Prostate gland (tissue), 2 donors: Measurements from ENCODE around the gene PLCH1. TPM values are rescaled to one million over a fixed set of nuclear protein-coding genes. Genes with fewer than 3 reads are reported as not detected.

Experiments used
- DNase-seq: peaks from one replicate; pipeline ENCODE4 v3.0.0-alpha.2; 2019; ENCODE audit warnings: low spot score
- H3K27ac ChIP-seq, 2 donors: fragments of 200-600 bp; sonication (generic); 2 replicates each; pipeline ENCODE4 v1.5.1; 2017 to 2019
- H3K27me3 ChIP-seq: fragments of 200-600 bp; sonication (generic); replicated peaks from 2 replicates; pipeline ENCODE4 v1.5.1; 2019; ENCODE audit not compliant: insufficient read depth
- H3K36me3 ChIP-seq, 2 donors: fragments of 200-600 bp; sonication (generic); 1 replicate in 1 of 2; 2 replicates in 1 of 2; pipeline versions ENCODE4 v1.5.1 to v1.8.1; 2017 to 2019
- H3K4me1 ChIP-seq: fragments of 200-600 bp; sonication (generic); replicated peaks from 2 replicates; pipeline ENCODE4 v1.5.1; 2019
- H3K4me3 ChIP-seq, 2 donors: fragments of 200-600 bp; sonication (generic); 2 replicates each; pipeline ENCODE4 v1.5.1; 2017 to 2019
- H3K9me3 ChIP-seq: fragments of 200-600 bp; sonication (generic); 2 replicates; pipeline ENCODE4 v1.5.1; 2017
- CTCF ChIP-seq, 4 experiments: fragments of 200-600 bp in 2 of 4; fragments of 450-650 bp in 2 of 4; sonication (generic) in 2 of 4; IDR thresholded peaks; 1 replicate in 3 of 4; 2 replicates in 1 of 4; pipeline ENCODE4 v1.5.1; 2016 to 2019; ENCODE audit warnings: antibody characterized with exemption in 4 of 4, mild to moderate bottlenecking in 2 of 4, moderate library complexity in 2 of 4
- POLR2A ChIP-seq: fragments of 450-650 bp; IDR thresholded peaks from one replicate; pipeline ENCODE4 v1.6.1; 2016; ENCODE audit warnings: antibody characterized with exemption, mild to moderate bottlenecking
- POLR2AphosphoS5 ChIP-seq: sonication (generic); formaldehyde crosslinking; IDR thresholded peaks from one replicate; pipeline ENCODE4 v1.6.1; 2017; ENCODE audit warnings: antibody characterized with exemption
- WGBS: methylation state at CpG from one replicate; pipeline ENCODE4 v1.1.5; 2018; 5-methylcytosine and 5-hydroxymethylcytosine counted together
- intact Hi-C: fragments of 100-400 bp; cut with DNase I; formaldehyde crosslinking; loops from one replicate; pipeline ENCODE4 v1.14.2; 2022
- total RNA-seq, 2 donors: library from RNA; depleted of rRNA; stranded (reverse); fragments of >200 nt; gene quantifications; one replicate each; pipeline ENCODE4 v1.1.0, GENCODE V29; 2016

Gene PLCH1
- total RNA-seq, 2 donors from 2014 or later: 0.64 to 12.2 TPM

- Histone ChIP-seq H3K27ac (no peak overlapping the region), H3K4me3 (no peak overlapping the region), H3K36me3 (no peaks in the 10 kb centered on the region), H3K4me1 (no peaks in the 10 kb centered on the region), H3K27me3 (no peaks in the 10 kb centered on the region), H3K9me3 (no peaks in the 10 kb centered on the region)
- TF ChIP-seq POLR2AphosphoS5 (no peak), CTCF (IDR thresholded peaks at IDR 0.05) (no peak), POLR2A (no peak)
- intact Hi-C loops: no loop called here
- no peak for DNase-seq
Observed at GRCh38 chr3:155595371-155595770, 149.5 kb downstream of the PLCH1 start.

- no peaks in the 10 kb centered on the region for H3K36me3 ChIP-seq
- WGBS: 80% methylated on average over 4 of the region's 4 CpGs
- no peaks in the 10 kb centered on the region for H3K4me1 ChIP-seq
- H3K9me3 ChIP-seq: no peaks in the 10 kb centered on the region
- TF ChIP-seq POLR2AphosphoS5 (no peak), POLR2A (no peak), CTCF (IDR thresholded peaks at IDR 0.05) (no peak)
- H3K27ac ChIP-seq: no peak overlapping the region
- H3K4me3 ChIP-seq: no peak overlapping the region
- no peaks in the 10 kb centered on the region for H3K27me3 ChIP-seq
- intact Hi-C loops: no loop called here
- no peak for DNase-seq
Observed at GRCh38 chr3:155594526-155595187, 150.2 kb downstream of the PLCH1 start.

GRCh38 chr3:155587581-155587980 is 157.3 kb downstream of the PLCH1 start:
- H3K9me3 ChIP-seq: no peaks in the 10 kb centered on the region
- WGBS: 94% methylated on average over 2 of the region's 2 CpGs
- H3K4me3 ChIP-seq: no peak overlapping the region
- no peaks in the 10 kb centered on the region for H3K36me3 ChIP-seq
- no peaks in the 10 kb centered on the region for H3K4me1 ChIP-seq
- intact Hi-C loops: no loop called here
- TF ChIP-seq CTCF (IDR thresholded peaks at IDR 0.05): no peak
- no peak for TF ChIP-seq POLR2A
- TF ChIP-seq POLR2AphosphoS5: no peak
- DNase-seq: no peak
- no peaks in the 10 kb centered on the region for H3K27me3 ChIP-seq
- H3K27ac ChIP-seq: no peak overlapping the region

- H3K36me3 ChIP-seq: no peaks in the 10 kb centered on the region
- WGBS: 99% methylated on average over 2 of the region's 2 CpGs
- H3K27ac ChIP-seq: no peak overlapping the region
- no peak for DNase-seq
- H3K27me3 ChIP-seq: no peaks in the 10 kb centered on the region
- TF ChIP-seq POLR2AphosphoS5 (no peak), CTCF (IDR thresholded peaks at IDR 0.05) (no peak), POLR2A (no peak)
- no peaks in the 10 kb centered on the region for H3K9me3 ChIP-seq
- intact Hi-C loops: no loop called here
- H3K4me1 ChIP-seq: no peaks in the 10 kb centered on the region
- no peak overlapping the region for H3K4me3 ChIP-seq
Observed at GRCh38 chr3:155585384-155585783, 159.5 kb downstream of the PLCH1 start.

GRCh38 chr3:155581579-155581978 is 163.3 kb downstream of the PLCH1 start:
- intact Hi-C loops: no loop called here
- DNase-seq: no peak
- no peak overlapping the region for H3K27ac ChIP-seq
- TF ChIP-seq CTCF (IDR thresholded peaks at IDR 0.05): no peak
- no peak for TF ChIP-seq POLR2A
- TF ChIP-seq POLR2AphosphoS5: no peak
- no peaks in the 10 kb centered on the region for H3K27me3 ChIP-seq
- no peaks in the 10 kb centered on the region for H3K4me1 ChIP-seq
- 84% methylated on average over 10 of the region's 10 CpGs for WGBS
- H3K36me3 ChIP-seq: no peaks in the 10 kb centered on the region
- no peaks in the 10 kb centered on the region for H3K9me3 ChIP-seq
- H3K4me3 ChIP-seq: no peak overlapping the region
